Hematopoietic multipotent progenitor cell treated with erythropoietin and hydrocortisone succinate and interleukin-3 and kit ligand, for 6 days (in vitro differentiated cells): Measurements from ENCODE around the gene PCSK5.
A peak's percentile ranks its signal among the peaks of the same experiment; 100 is the strongest.
"Not testable (repeated sequence)": the region's sequence is repeated elsewhere in the genome, so short reads cannot be mapped to it uniquely, and the experiment has no call there.

ENCODE experiments used
- DNase-seq: peaks from one replicate; pipeline ENCODE4 v3.0.0-alpha.2; 2015

PCSK5 gene

GRCh38 chr9:75890472-75891276 is at the start of gene PCSK5:
TSS of gene PCSK5 (plus strand) at chr9:75890673. CDS start at chr9:75891182, 509 bp downstream.
- peak; percentile 88 for DNase-seq

GRCh38 chr9:75844321-75844720 is 46.2 kb upstream of the PCSK5 start:
- no peak for DNase-seq

- DNase-seq = peak; percentile 40
These were observed 44.7 kb upstream of the PCSK5 start for GRCh38 chr9:75845806-75846205.

- no peak for DNase-seq
These were observed 43.4 kb upstream of the PCSK5 start for GRCh38 chr9:75847085-75847484.

GRCh38 chr9:75850459-75851200 is 39.8 kb upstream of the PCSK5 start:
- DNase-seq = no peak

- peak; percentile 4 for DNase-seq
These were observed 38.6 kb upstream of the PCSK5 start for GRCh38 chr9:75851917-75852316.

- no peak for DNase-seq
These were observed 37.7 kb upstream of the PCSK5 start for GRCh38 chr9:75852746-75853145.

- peak; percentile 51 for DNase-seq
These were observed 35.0 kb upstream of the PCSK5 start for GRCh38 chr9:75855509-75855908.

GRCh38 chr9:75858497-75859092 is 31.9 kb upstream of the PCSK5 start:
- DNase-seq = no peak

- DNase-seq = no peak
These were observed 26.2 kb upstream of the PCSK5 start for GRCh38 chr9:75864266-75864665.

GRCh38 chr9:75866273-75866871 is 24.1 kb upstream of the PCSK5 start:
- peak; percentile 69 for DNase-seq

- DNase-seq = not testable (repeated sequence)
These were observed 21.9 kb upstream of the PCSK5 start for GRCh38 chr9:75868526-75868925.

GRCh38 chr9:75869236-75869635 is 21.2 kb upstream of the PCSK5 start:
- peak; percentile 64 for DNase-seq

GRCh38 chr9:75870450-75870849 is 20.0 kb upstream of the PCSK5 start:
- DNase-seq = no peak

- DNase-seq = no peak
These were observed 18.8 kb upstream of the PCSK5 start for GRCh38 chr9:75871624-75872023.

- peak; percentile 23 for DNase-seq
These were observed 16.8 kb upstream of the PCSK5 start for GRCh38 chr9:75873712-75874111.

- no peak for DNase-seq
These were observed 13.4 kb upstream of the PCSK5 start for GRCh38 chr9:75876999-75877640.

GRCh38 chr9:75878488-75878860 is 12.0 kb upstream of the PCSK5 start:
- DNase-seq = no peak

GRCh38 chr9:75880618-75881017 is 9.9 kb upstream of the PCSK5 start:
- no peak for DNase-seq

GRCh38 chr9:75881761-75882160 is 8.7 kb upstream of the PCSK5 start:
- DNase-seq = no peak

- no peak for DNase-seq
These were observed 4.8 kb upstream of the PCSK5 start for GRCh38 chr9:75885652-75886051.

GRCh38 chr9:75889577-75889976 is 896 bp upstream of the PCSK5 start:
- DNase-seq = peak; percentile 15

- DNase-seq = peak; percentile 44
These were observed 449 bp upstream of the PCSK5 start for GRCh38 chr9:75889977-75890471.
